Neural progenitor cell (in vitro differentiated cells): Measurements from ENCODE around the gene SEMA3E. TPM values are rescaled to one million over a fixed set of nuclear protein-coding genes. Genes with fewer than 3 reads are reported as not detected.

Experiments used
- DNase-seq: peaks from one replicate; pipeline ENCODE4 v3.0.0-alpha.2; 2016; ENCODE audit warnings: low spot score
- H2AFZ ChIP-seq: fragments of 200-600 bp; sonication (generic); replicated peaks from 2 replicates; pipeline ENCODE4 v1.6.1; 2016; ENCODE audit warnings: antibody characterized with exemption
- H3F3A ChIP-seq: fragments of 200-600 bp; sonication (generic); 2 replicates; pipeline ENCODE4 v1.6.1; 2016; ENCODE audit warnings: antibody characterized with exemption, low read depth
- H3K27ac ChIP-seq: fragments of 200-600 bp; sonication (generic); 2 replicates; pipeline ENCODE4 v1.5.1; 2016; ENCODE audit warnings: mild to moderate bottlenecking
- H3K27me3 ChIP-seq: fragments of 200-600 bp; sonication (generic); 2 replicates; pipeline ENCODE4 v1.6.1; 2016; ENCODE audit warnings: mild to moderate bottlenecking, moderate library complexity
- H3K36me3 ChIP-seq: fragments of 200-600 bp; sonication (generic); 2 replicates; pipeline ENCODE4 v1.5.1; 2016
- H3K4me1 ChIP-seq: fragments of 200-600 bp; sonication (generic); 2 replicates; pipeline ENCODE4 v1.6.1; 2016; ENCODE audit warnings: mixed run types
- H3K4me2 ChIP-seq: fragments of 200-600 bp; sonication (generic); 2 replicates; pipeline ENCODE4 v1.6.1; 2016
- H3K4me3 ChIP-seq: fragments of 200-600 bp; sonication (generic); 2 replicates; pipeline ENCODE4 v1.5.1; 2016
- H3K79me2 ChIP-seq: fragments of 200-600 bp; sonication (generic); 2 replicates; pipeline ENCODE4 v1.6.1; 2016; ENCODE audit warnings: low read depth
- H3K9ac ChIP-seq: fragments of 200-600 bp; sonication (generic); 2 replicates; pipeline ENCODE4 v1.6.1; 2016
- H3K9me3 ChIP-seq: fragments of 200-600 bp; sonication (generic); 2 replicates; pipeline ENCODE4 v1.5.1; 2016; ENCODE audit warnings: low read depth
- H4K20me1 ChIP-seq: fragments of 200-600 bp; sonication (generic); 2 replicates; pipeline ENCODE4 v1.6.1; 2016; ENCODE audit warnings: low read depth
- H3K27ac Mint-ChIP-seq: 3 replicates; pipeline ENCODE4 v1.8.0; 2021; ENCODE audit warnings: mixed read lengths
- H3K27me3 Mint-ChIP-seq: 2 replicates; pipeline ENCODE4 v1.8.0; 2022; ENCODE audit warnings: low read depth, mild to moderate bottlenecking, inconsistent platforms, moderate library complexity, mixed read lengths; ENCODE audit not compliant: insufficient read depth
- H3K36me3 Mint-ChIP-seq: 3 replicates; pipeline ENCODE4 v1.8.0; 2021; ENCODE audit warnings: mixed read lengths
- H3K4me1 Mint-ChIP-seq: 3 replicates; pipeline ENCODE4 v1.8.0; 2021; ENCODE audit warnings: mixed read lengths
- H3K4me3 Mint-ChIP-seq: 3 replicates; pipeline ENCODE4 v1.8.0; 2021; ENCODE audit warnings: mild to moderate bottlenecking, moderate library complexity, mixed read lengths
- H3K9me3 Mint-ChIP-seq: 3 replicates; pipeline ENCODE4 v1.8.0; 2020; ENCODE audit warnings: mixed read lengths
- CTCF ChIP-seq: fragments of 200-600 bp; sonication (generic); IDR thresholded peaks from 2 replicates; pipeline ENCODE4 v1.5.1; 2017; ENCODE audit warnings: antibody characterized with exemption, mild to moderate bottlenecking
- EZH2 ChIP-seq: fragments of 200-600 bp; sonication (generic); IDR thresholded peaks from 2 replicates; pipeline ENCODE4 v1.6.1; 2017; ENCODE audit warnings: antibody characterized with exemption, mild to moderate bottlenecking, moderate library complexity
- EZH2phosphoT487 ChIP-seq: fragments of 200-600 bp; sonication (generic); IDR thresholded peaks from 2 replicates; pipeline ENCODE4 v1.6.1; 2017; ENCODE audit warnings: antibody characterized with exemption
- total RNA-seq: library from RNA; depleted of rRNA; stranded (reverse); fragments of >200 nt; gene quantifications from 2 replicates; pipeline ENCODE4 v1.2.3, GENCODE V29; 2015; ENCODE audit warnings: low replicate concordance

SEMA3E gene
- total RNA-seq, 1 donor from 2014 or later: 5.5 TPM

GRCh38 chr7:83643739-83644138 is 5.2 kb downstream of the SEMA3E start:
- H3K27me3 Mint-ChIP-seq: peaks cover 2% of the 10 kb centered on the region
- no peak overlapping the region for H3K4me3 Mint-ChIP-seq
- no peak for DNase-seq
- Histone ChIP-seq H3K9ac (no peak overlapping the region), H3K36me3 (no peaks in the 10 kb centered on the region), H4K20me1 (no peaks in the 10 kb centered on the region), H3K79me2 (no peaks in the 10 kb centered on the region), H3K4me3 (no peak overlapping the region), H3K27me3 (no peaks in the 10 kb centered on the region), H3K4me2 (no peak overlapping the region), H2AFZ (no peak overlapping the region), H3F3A (peaks cover 18% of the 10 kb centered on the region), H3K27ac (no peak overlapping the region), H3K4me1 (peaks cover 37% of the 10 kb centered on the region), H3K9me3 (no peaks in the 10 kb centered on the region)
- no peaks in the 10 kb centered on the region for H3K36me3 Mint-ChIP-seq
- no peaks in the 10 kb centered on the region for H3K9me3 Mint-ChIP-seq
- H3K4me1 Mint-ChIP-seq: peaks cover 7% of the 10 kb centered on the region
- no peak for TF ChIP-seq EZH2phosphoT487
- TF ChIP-seq CTCF: no peak
- no peak for TF ChIP-seq EZH2
- H3K27ac Mint-ChIP-seq: no peak overlapping the region

- no peaks in the 10 kb centered on the region for H3K79me2 ChIP-seq
- H4K20me1 ChIP-seq: no peaks in the 10 kb centered on the region
- no peak for TF ChIP-seq EZH2
- no peak for TF ChIP-seq EZH2phosphoT487
- TF ChIP-seq CTCF: no peak
- no peak overlapping the region for H3K27ac ChIP-seq
- no peaks in the 10 kb centered on the region for H3K36me3 ChIP-seq
- no peak overlapping the region for H3K9ac ChIP-seq
- no peak for DNase-seq
- Mint-ChIP-seq H3K36me3 (no peaks in the 10 kb centered on the region), H3K27me3 (peaks cover 2% of the 10 kb centered on the region), H3K27ac (no peak overlapping the region), H3K4me1 (peaks cover 2% of the 10 kb centered on the region), H3K4me3 (no peak overlapping the region), H3K9me3 (no peaks in the 10 kb centered on the region)
- no peaks in the 10 kb centered on the region for H3K9me3 ChIP-seq
- no peaks in the 10 kb centered on the region for H3K27me3 ChIP-seq
- peaks cover 13% of the 10 kb centered on the region for H3F3A ChIP-seq
- H3K4me1 ChIP-seq: peaks cover 36% of the 10 kb centered on the region
- H3K4me2 ChIP-seq: no peak overlapping the region
- H3K4me3 ChIP-seq: no peak overlapping the region
- H2AFZ ChIP-seq: no peak overlapping the region
These were observed 5.9 kb downstream of the SEMA3E start for GRCh38 chr7:83643012-83643411.

GRCh38 chr7:83640731-83641537 is 8.0 kb downstream of the SEMA3E start:
- no peak for TF ChIP-seq CTCF
- Mint-ChIP-seq H3K27ac (no peak overlapping the region), H3K4me3 (no peak overlapping the region), H3K4me1 (no peaks in the 10 kb centered on the region), H3K27me3 (peaks cover 2% of the 10 kb centered on the region), H3K36me3 (no peaks in the 10 kb centered on the region), H3K9me3 (no peaks in the 10 kb centered on the region)
- no peak overlapping the region for H3K9ac ChIP-seq
- no peak overlapping the region for H3K4me3 ChIP-seq
- H3K27ac ChIP-seq: no peak overlapping the region
- no peaks in the 10 kb centered on the region for H3K27me3 ChIP-seq
- H4K20me1 ChIP-seq: no peaks in the 10 kb centered on the region
- no peak overlapping the region for H3K4me2 ChIP-seq
- DNase-seq: no peak
- H3K79me2 ChIP-seq: no peaks in the 10 kb centered on the region
- peaks cover 28% of the 10 kb centered on the region for H3K4me1 ChIP-seq
- H3K9me3 ChIP-seq: no peaks in the 10 kb centered on the region
- no peak overlapping the region for H2AFZ ChIP-seq
- no peaks in the 10 kb centered on the region for H3K36me3 ChIP-seq
- peaks cover 13% of the 10 kb centered on the region for H3F3A ChIP-seq
